CD4-positive, alpha-beta T cell treated with Interleukin-1 beta for 1 hour (primary cell): ENCODE data around the gene RRAGD.

Experiments used
- DNase-seq, 2 donors: peaks; one replicate each; pipeline ENCODE4 v3.0.0-alpha.2; 2020 to 2022

Gene RRAGD

GRCh38 chr6:89371849-89372505, 40.1 kb downstream of the RRAGD start:
- DNase-seq = peak; percentile 80

GRCh38 chr6:89368999-89369398, 43.1 kb downstream of the RRAGD start:
- DNase-seq = no peak

GRCh38 chr6:89368107-89368506, 44.0 kb downstream of the RRAGD start:
- peak; percentile 38 to 64 for DNase-seq

GRCh38 chr6:89364586-89364985, 47.5 kb downstream of the RRAGD start:
- DNase-seq = no peak

- DNase-seq = no peak
These were observed 50.9 kb downstream of the RRAGD start for GRCh38 chr6:89361171-89361570.

- no peak for DNase-seq
These were observed 51.6 kb downstream of the RRAGD start for GRCh38 chr6:89360415-89360999.

GRCh38 chr6:89359561-89359960, 52.5 kb downstream of the RRAGD start:
- DNase-seq = no peak

GRCh38 chr6:89357390-89357789, 54.7 kb downstream of the RRAGD start:
- DNase-seq = peak; percentile 22 to 34

- no peak for DNase-seq
These were observed 55.4 kb downstream of the RRAGD start for GRCh38 chr6:89356642-89357170.

GRCh38 chr6:89355511-89356194, 56.4 kb downstream of the RRAGD start:
- no peak for DNase-seq

GRCh38 chr6:89353702-89354392, 58.2 kb downstream of the RRAGD start:
- no peak for DNase-seq

GRCh38 chr6:89353118-89353556, 58.9 kb downstream of the RRAGD start:
- DNase-seq = no peak

GRCh38 chr6:89352278-89353117, 59.6 kb downstream of the RRAGD start, which contains the start of gene UBE2J1:
Gene UBE2J1, minus strand, starts transcription at chr6:89352722. Its CDS starts 153 bp downstream, at chr6:89352569.
- DNase-seq = peak; percentile 83 to 89

- no peak for DNase-seq
These were observed 60.3 kb downstream of the RRAGD start for GRCh38 chr6:89351671-89352277.

GRCh38 chr6:89350281-89350966, 61.6 kb downstream of the RRAGD start:
- peak; percentile 11 to 34 for DNase-seq

GRCh38 chr6:89348372-89348771, 63.7 kb downstream of the RRAGD start:
- no peak for DNase-seq

GRCh38 chr6:89347825-89348224, 64.2 kb downstream of the RRAGD start:
- DNase-seq = no peak

GRCh38 chr6:89346433-89346832, 65.6 kb downstream of the RRAGD start:
- DNase-seq = no peak

GRCh38 chr6:89339565-89339964, 72.5 kb downstream of the RRAGD start:
- DNase-seq = no peak

- no peak for DNase-seq
These were observed 76.9 kb downstream of the RRAGD start for GRCh38 chr6:89335164-89335563.

GRCh38 chr6:89330910-89331309, 81.2 kb downstream of the RRAGD start:
- DNase-seq = no peak
